Suppressor macrophage treated with lipopolysaccharide for 4 hours (primary cell): ENCODE data around the gene TMEM238L.
A peak's percentile ranks its signal among the peaks of the same experiment; 100 is the strongest.

Experiments used
- DNase-seq: peaks from one replicate; pipeline ENCODE4 v3.0.0-alpha.2; 2020

Gene TMEM238L

GRCh38 chr17:10803350-10803749 is 549 bp downstream of the TMEM238L start:
- no peak for DNase-seq

GRCh38 chr17:10802496-10803284 is 1.2 kb downstream of the TMEM238L start:
- DNase-seq = no peak

GRCh38 chr17:10799407-10799806 is 4.5 kb downstream of the TMEM238L start:
- no peak for DNase-seq

GRCh38 chr17:10798910-10799309 is 5.0 kb downstream of the TMEM238L start:
- no peak for DNase-seq

GRCh38 chr17:10798332-10798749 is 5.6 kb downstream of the TMEM238L start:
- no peak for DNase-seq

GRCh38 chr17:10797476-10798328 is 6.2 kb downstream of the TMEM238L start:
- DNase-seq = no peak

GRCh38 chr17:10793816-10794215 is 10.1 kb downstream of the TMEM238L start:
- DNase-seq = no peak

GRCh38 chr17:10793256-10793655 is 10.6 kb downstream of the TMEM238L start:
- no peak for DNase-seq

- DNase-seq = no peak
Measured at GRCh38 chr17:10792151-10792550, 11.7 kb downstream of the TMEM238L start.

GRCh38 chr17:10790491-10791401 is 13.2 kb downstream of the TMEM238L start:
- no peak for DNase-seq

- DNase-seq = no peak
Measured at GRCh38 chr17:10789694-10790271, 14.1 kb downstream of the TMEM238L start.

- DNase-seq = no peak
Measured at GRCh38 chr17:10787306-10788045, 16.4 kb downstream of the TMEM238L start.

GRCh38 chr17:10785295-10785694 is 18.6 kb downstream of the TMEM238L start:
- no peak for DNase-seq

- no peak for DNase-seq
Measured at GRCh38 chr17:10779609-10780008, 24.3 kb downstream of the TMEM238L start.

- no peak for DNase-seq
Measured at GRCh38 chr17:10777890-10778289, 26.0 kb downstream of the TMEM238L start.

GRCh38 chr17:10777131-10777807 is 26.6 kb downstream of the TMEM238L start:
- no peak for DNase-seq

GRCh38 chr17:10776381-10776780 is 27.5 kb downstream of the TMEM238L start:
- peak; percentile 19 for DNase-seq

GRCh38 chr17:10775740-10776356 is 28.1 kb downstream of the TMEM238L start:
- DNase-seq = no peak

- no peak for DNase-seq
Measured at GRCh38 chr17:10775058-10775457, 28.8 kb downstream of the TMEM238L start.

GRCh38 chr17:10773391-10773790 is 30.5 kb downstream of the TMEM238L start:
- DNase-seq = no peak
